Measurements from ENCODE around the gene EPHA8. TPM values are rescaled to one million over a fixed set of nuclear protein-coding genes. Genes with fewer than 3 reads are reported as not detected.

EPHA8 gene
- total RNA-seq: not detected
- long read RNA-seq: 0 reads

GRCh38 chr1:22562584-22563583, at the start of gene EPHA8:
Gene EPHA8, plus strand, starts transcription at chr1:22563489. Its CDS starts 147 bp downstream, at chr1:22563636.
- no peak within 1 kb of the TSS for H3K4me3 ChIP-seq
- no peaks in the 10 kb centered on the region for H3K4me1 ChIP-seq
- ATAC-seq (no peak), DNase-seq (no peak)
- no peak for TF ChIP-seq CTCF (IDR thresholded peaks at IDR 0.05)
- no peaks in the 10 kb centered on the region for H3K36me3 ChIP-seq
- intact Hi-C loops (cut with DNase I): no loop called here
- H3K27me3 ChIP-seq: peaks cover 73% of the 10 kb centered on the region
- H3K27ac ChIP-seq: no peak within 1 kb of the TSS
- no peaks in the 10 kb centered on the region for H3K9me3 ChIP-seq

GRCh38 chr1:22516906-22517571, 46.2 kb upstream of the EPHA8 start:
- no peaks in the 10 kb centered on the region for H3K4me1 ChIP-seq
- ATAC-seq (no peak), DNase-seq (no peak)
- peaks cover 100% of the 10 kb centered on the region for H3K36me3 ChIP-seq
- intact Hi-C loops (cut with DNase I): no loop called here
- H3K4me3 ChIP-seq: no peak overlapping the region
- no peaks in the 10 kb centered on the region for H3K27me3 ChIP-seq
- H3K9me3 ChIP-seq: no peaks in the 10 kb centered on the region
- no peak for TF ChIP-seq CTCF (IDR thresholded peaks at IDR 0.05)
- H3K27ac ChIP-seq: no peak overlapping the region

- Histone ChIP-seq H3K4me3 (no peak overlapping the region), H3K36me3 (peaks cover 98% of the 10 kb centered on the region), H3K4me1 (no peaks in the 10 kb centered on the region), H3K27ac (no peak overlapping the region), H3K27me3 (no peaks in the 10 kb centered on the region), H3K9me3 (no peaks in the 10 kb centered on the region)
- ATAC-seq (no peak), DNase-seq (no peak)
- intact Hi-C loops (cut with DNase I): no loop called here
- no peak for TF ChIP-seq CTCF (IDR thresholded peaks at IDR 0.05)
Observed at GRCh38 chr1:22517956-22518355, 45.3 kb upstream of the EPHA8 start.

- peaks cover 97% of the 10 kb centered on the region for H3K36me3 ChIP-seq
- H3K27me3 ChIP-seq: no peaks in the 10 kb centered on the region
- no peak overlapping the region for H3K4me3 ChIP-seq
- no peaks in the 10 kb centered on the region for H3K9me3 ChIP-seq
- H3K27ac ChIP-seq: no peak overlapping the region
- no peak for ATAC-seq
- intact Hi-C loops (cut with DNase I): no loop called here
- no peak for TF ChIP-seq CTCF (IDR thresholded peaks at IDR 0.05)
- no peak for DNase-seq
- H3K4me1 ChIP-seq: no peaks in the 10 kb centered on the region
Observed at GRCh38 chr1:22518379-22518778, 44.9 kb upstream of the EPHA8 start.

GRCh38 chr1:22520871-22521270, 42.4 kb upstream of the EPHA8 start:
- Histone ChIP-seq H3K4me1 (no peaks in the 10 kb centered on the region), H3K4me3 (no peak overlapping the region), H3K9me3 (no peaks in the 10 kb centered on the region), H3K27me3 (no peaks in the 10 kb centered on the region), H3K27ac (no peak overlapping the region), H3K36me3 (peaks cover 96% of the 10 kb centered on the region)
- ATAC-seq: no peak
- no peak for DNase-seq
- intact Hi-C loops (cut with DNase I): no loop called here
- no peak for TF ChIP-seq CTCF (IDR thresholded peaks at IDR 0.05)

Data from upper lobe of right lung (tissue), 1 donor.